HG03342 (cell line): ENCODE data around the gene CDK12.
A peak's percentile ranks its signal among the peaks of the same experiment; 100 is the strongest.
"Not testable (repeated sequence)": the region's sequence is repeated elsewhere in the genome, so short reads cannot be mapped to it uniquely, and the experiment has no call there.

Experiments used
- ATAC-seq: cut with Tn5 transposase; IDR thresholded peaks from one replicate; pipeline ENCODE4 v1.9.1; 2021; ENCODE audit warnings: mild to moderate bottlenecking, moderate library complexity; ENCODE audit not compliant: unreplicated experiment

Gene CDK12

DNA sequence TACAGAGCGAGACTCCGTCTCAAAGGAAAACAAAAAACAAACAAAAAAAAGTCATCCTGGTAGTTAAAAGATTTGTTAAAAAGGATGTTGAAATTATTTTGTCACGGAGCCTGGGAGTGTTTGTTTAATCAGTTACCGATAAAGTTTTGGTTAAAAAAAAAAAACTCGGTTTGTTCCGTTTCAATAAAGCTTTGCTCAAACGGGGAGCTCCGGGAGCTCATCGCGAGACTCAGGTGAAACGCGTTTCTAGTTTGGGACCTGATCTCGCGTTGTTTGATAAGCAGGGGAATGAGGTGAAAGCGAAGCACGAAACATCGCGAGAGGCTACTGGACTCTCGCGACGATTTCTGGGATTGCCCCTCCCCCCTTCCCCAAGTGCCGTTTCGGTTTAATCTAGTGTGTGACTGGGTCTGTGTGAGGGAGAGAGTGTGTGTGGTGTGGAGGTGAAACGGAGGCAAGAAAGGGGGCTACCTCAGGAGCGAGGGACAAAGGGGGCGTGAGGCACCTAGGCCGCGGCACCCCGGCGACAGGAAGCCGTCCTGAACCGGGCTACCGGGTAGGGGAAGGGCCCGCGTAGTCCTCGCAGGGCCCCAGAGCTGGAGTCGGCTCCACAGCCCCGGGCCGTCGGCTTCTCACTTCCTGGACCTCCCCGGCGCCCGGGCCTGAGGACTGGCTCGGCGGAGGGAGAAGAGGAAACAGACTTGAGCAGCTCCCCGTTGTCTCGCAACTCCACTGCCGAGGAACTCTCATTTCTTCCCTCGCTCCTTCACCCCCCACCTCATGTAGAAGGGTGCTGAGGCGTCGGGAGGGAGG, at the start of gene CDK12:
Gene CDK12 (plus strand): TSS at position 374 of the 813 bp plus-strand sequence. CDS start 586 bp downstream, outside the sequence.
- ATAC-seq: peak; percentile 76

DNA sequence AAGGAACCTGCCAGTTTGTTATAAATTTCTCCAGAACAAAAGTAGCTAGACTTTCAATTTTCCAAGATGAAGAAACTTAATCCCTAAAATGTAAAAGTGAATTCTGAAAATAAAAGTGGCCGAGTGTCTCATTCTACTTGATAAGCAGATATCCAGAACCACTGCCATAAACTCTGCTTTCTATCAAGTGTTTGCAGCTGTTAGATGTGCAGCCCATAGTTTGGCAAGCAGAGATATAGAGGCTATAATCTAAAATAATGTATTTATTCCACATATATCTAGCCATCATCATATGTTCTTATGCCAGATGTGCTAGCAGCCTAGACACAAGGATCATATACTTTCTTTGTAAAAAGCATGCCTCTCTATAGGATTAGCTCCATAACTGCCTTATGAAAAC, 45.1 kb upstream of the CDK12 start:
- ATAC-seq: no peak

DNA sequence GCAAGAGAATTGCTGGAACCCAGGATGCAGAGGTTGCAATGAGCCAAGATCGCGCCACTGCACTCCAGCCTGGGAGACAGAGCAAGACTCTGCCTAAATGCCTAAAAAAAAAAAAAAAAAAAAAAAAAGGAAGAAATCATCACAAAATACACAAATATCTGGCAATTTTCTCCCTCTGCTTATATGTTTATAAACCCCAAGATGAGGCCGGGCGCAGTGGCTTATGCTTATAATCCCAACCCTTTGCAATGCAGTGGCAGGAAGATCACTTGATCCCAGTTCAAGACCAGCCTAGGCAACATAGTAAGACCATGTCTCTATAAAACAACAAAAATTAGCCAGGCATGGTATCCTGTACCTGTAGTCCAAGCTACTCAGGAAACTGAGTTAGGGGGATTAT, 31.7 kb upstream of the CDK12 start:
- ATAC-seq: no peak

DNA sequence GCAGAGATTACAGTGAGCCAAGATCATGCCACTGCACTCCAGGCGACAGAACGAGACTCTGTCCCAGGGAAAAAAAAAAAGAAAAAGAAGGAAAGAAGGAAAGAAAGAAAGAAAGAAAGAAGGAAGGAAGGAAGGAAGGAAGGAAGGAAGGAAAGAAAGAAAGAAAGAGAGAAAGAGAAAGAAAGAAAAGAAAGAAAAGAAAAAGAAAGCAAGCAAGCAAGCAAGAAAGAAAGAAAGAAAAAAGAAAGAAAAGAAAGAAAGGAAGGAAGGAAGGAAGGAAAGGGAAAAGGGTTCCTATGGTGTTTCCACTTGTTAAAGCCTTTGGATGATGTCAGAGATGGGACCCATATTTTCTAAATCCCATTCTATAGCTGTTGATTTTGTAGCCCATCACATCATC, 21.4 kb upstream of the CDK12 start:
- not testable (repeated sequence) for ATAC-seq

DNA sequence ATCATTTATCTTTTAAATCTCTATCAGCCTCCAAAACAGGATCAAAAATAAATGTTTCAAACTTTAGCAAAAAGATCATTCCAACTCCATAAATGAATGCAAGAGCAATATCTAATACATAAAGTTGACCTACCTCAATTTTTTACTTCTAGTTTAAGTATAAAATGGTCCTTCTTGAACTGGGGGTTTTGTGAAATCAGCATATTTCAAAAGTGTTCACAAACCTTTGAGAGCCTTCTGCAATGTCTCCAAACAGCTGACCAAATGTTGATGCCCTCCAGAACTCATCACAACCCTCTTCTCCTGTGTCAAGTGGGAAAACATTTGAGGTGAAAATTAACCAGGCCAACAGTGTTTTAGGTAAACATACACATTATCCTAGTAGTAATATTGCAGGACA, 18.0 kb upstream of the CDK12 start:
- ATAC-seq: no peak

DNA sequence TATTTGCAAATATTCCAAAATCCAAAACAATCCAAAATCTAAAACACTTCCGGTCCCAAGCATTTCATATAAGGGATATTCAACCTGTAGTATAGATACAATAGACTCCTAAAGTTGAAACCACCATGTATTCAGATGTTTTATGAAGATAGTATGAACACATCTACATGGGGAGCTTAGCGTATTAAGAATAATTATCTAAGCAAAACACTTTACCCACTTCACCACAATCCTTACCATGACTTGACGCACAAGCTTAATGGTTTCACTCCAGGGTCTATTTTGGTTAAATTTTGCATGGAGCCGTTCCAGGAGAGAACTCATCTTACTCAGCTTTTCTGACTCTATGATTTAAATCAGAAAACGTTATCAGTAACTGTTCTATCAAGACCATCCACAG, 13.7 kb upstream of the CDK12 start:
- no peak for ATAC-seq

DNA sequence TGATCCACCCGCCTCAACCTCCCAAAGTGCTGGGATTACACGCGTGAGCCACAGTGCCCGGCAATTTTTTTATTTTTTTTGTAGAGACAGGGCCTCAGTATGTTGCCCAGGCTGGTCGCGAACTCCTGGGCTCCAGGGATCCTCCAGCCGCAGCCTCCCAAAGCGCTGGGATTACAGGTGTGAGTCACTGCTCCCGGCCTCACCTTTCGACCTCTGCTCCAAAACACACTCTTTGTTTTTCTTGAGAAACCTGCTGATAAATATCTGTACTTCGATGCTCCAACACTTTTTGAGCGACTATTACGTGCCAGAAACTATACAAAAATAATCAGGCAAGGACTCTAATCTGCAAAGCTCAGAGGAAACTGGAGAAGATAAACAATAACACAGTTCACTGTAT, 11.2 kb upstream of the CDK12 start:
- no peak for ATAC-seq

DNA sequence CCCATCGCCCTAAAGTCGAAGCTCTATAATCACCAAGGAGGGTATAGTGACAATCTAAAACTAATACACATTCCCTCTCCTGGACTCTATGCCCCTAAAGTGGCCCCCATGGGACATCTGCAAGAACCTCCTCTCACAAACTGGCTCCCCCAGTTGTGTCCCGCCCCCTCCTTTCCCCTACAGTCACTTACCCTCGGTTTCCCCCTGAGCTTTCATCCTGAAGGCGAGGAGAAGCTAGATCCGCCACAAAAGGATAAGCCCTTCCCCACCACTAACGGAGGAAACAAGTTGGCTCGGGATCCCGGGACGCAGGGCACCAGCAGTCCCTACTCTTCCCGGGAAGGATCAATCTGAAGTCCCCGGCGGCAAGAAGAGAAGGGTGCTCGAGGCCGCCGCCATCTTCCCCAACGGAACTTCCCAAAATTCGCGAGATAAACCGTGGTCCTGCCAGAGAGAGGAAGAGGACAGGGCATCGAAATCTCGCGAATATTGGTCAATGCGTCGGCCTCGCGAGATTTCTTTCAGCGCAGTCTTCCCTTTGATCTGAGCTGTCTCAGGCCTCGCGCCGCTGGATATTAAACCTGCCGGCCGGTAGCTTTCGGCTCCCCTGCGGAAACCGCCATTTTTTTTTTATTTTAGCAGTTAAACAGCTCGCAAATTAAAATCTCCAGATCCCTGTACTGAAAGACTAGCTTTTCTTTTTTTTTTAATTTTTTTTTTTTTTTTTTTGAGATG, 10.3 kb upstream of the CDK12 start, which contains the start of gene MED1:
Gene MED1 (minus strand): TSS at position 417 of the 735 bp plus-strand sequence. CDS start 201 bp downstream, at position 216.
- ATAC-seq: peak; percentile 86

DNA sequence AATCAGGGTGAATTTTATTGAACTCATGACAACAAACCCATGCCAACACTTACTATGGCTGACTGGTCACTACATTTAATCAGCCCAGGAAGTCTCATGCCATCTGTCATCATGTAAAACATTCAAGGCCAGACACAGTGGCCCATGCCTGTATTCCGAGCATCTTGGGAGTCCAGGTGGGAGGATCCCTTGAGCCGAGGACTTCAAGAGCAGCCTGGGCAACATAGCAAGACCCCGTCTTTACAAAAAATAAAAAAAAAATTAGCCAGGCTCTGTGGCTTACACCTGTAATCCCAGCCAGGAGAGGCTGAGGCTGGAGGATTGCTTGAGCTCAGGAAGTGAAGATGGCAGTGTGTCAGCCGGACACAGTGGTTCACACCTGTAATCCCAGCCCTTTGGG, 5.4 kb upstream of the CDK12 start:
- no peak for ATAC-seq

DNA sequence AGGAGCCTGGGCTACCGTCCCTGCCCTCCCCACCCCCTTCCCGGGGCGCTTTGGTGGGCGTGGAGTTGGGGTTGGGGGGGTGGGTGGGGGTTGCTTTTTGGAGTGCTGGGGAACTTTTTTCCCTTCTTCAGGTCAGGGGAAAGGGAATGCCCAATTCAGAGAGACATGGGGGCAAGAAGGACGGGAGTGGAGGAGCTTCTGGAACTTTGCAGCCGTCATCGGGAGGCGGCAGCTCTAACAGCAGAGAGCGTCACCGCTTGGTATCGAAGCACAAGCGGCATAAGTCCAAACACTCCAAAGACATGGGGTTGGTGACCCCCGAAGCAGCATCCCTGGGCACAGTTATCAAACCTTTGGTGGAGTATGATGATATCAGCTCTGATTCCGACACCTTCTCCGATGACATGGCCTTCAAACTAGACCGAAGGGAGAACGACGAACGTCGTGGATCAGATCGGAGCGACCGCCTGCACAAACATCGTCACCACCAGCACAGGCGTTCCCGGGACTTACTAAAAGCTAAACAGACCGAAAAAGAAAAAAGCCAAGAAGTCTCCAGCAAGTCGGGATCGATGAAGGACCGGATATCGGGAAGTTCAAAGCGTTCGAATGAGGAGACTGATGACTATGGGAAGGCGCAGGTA, 762 bp downstream of the CDK12 start:
- no peak for ATAC-seq

DNA sequence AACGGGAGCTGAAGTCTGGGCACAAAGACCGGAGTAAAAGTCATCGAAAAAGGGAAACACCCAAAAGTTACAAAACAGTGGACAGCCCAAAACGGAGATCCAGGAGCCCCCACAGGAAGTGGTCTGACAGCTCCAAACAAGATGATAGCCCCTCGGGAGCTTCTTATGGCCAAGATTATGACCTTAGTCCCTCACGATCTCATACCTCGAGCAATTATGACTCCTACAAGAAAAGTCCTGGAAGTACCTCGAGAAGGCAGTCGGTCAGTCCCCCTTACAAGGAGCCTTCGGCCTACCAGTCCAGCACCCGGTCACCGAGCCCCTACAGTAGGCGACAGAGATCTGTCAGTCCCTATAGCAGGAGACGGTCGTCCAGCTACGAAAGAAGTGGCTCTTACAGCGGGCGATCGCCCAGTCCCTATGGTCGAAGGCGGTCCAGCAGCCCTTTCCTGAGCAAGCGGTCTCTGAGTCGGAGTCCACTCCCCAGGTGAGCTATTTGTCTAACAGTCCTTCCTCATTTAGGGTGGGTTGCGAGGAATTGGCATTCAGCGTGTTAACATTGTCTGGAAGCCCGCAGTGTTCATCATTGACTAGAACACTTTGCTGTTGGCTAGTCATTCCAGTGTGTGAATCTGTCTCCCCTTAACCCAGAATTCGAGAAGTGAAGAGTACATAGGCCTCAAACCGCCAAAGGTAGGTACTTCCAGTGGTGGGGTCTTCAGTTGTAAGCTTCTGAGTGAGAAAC, 1.5 kb downstream of the CDK12 start:
- no peak for ATAC-seq

DNA sequence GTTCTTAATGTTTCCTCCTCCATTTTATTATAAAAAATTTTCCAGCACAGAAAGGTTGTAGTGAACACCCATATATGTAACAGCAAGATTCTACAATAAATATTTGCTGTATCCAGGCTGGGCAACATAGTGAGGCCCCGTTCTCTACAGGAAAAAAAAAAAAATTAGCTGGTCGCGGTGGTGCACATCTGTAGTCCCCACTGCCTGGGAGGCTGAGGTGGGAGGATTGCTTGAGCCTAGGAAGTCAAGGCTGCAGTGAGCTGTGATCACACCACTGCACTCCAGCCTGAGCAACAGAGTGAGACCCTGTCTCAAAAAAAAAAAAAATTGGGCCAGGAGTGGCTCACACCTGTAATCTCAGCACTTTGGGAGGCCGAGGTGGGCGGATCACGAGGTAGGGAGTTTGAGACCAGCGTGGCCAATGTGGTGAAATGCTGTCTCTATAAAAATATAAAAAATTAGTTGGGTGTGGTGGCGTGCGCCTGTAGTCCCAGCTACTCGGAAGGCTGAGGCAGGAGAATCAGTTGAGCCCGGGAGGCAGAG, 3.4 kb downstream of the CDK12 start:
- not testable (repeated sequence) for ATAC-seq

DNA sequence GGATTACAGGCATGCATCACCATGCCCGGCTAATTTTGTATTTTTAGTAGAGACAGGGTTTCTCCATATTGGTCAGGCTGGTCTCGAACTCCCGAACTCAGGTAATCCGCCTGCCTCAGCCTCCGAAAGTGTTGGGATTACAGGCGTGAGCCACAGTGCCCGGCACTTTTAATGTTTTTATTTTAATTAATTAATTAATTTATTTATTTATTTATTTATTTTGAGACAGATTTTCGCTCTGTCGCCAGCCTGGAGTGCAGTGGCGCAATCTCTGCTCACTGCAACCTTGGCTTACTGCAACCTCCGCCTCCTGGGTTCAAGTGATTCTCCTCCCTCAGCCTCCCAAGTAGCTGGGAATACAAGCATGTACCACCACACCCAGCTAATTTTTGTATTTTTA, 7.3 kb downstream of the CDK12 start:
- ATAC-seq: not testable (repeated sequence)

DNA sequence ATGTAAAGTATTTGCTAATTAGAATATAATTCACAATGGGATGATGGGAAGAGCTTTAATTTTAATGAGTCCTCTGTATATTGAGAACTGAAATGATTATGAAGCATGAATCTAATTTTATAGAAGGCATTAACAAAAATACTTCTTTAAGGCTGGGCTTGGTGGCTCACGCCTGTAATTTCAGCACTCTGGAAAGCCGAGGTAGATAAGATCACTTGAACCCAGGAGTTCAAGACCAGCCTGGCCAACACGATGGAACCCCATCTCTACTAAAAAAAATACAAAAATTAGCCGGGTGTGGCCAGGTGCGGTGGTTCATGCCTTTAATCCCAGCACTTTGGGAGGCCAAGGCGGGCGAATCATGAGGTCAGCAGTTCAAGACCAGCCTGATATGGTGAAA, 12.0 kb downstream of the CDK12 start:
- no peak for ATAC-seq

DNA sequence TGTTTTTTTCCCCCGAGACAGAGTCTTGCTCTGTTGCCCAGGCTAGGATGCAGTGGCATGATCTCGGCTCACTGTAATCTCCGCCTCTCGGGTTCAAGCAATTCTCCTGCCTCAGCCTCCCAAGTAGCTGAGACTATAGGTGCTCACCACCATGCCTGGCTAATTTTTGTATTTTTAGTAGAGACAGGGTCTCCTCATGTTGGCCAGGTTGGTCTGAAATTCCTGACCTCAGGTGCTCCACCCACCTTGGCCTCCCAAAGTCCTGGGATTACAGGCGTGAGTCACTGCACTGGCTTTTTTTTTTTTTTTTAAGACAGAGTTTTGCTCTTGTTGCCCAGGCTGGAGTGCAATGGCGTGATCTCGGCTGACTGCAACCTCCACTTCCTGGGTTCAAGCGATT, 18.3 kb downstream of the CDK12 start:
- not testable (repeated sequence) for ATAC-seq

DNA sequence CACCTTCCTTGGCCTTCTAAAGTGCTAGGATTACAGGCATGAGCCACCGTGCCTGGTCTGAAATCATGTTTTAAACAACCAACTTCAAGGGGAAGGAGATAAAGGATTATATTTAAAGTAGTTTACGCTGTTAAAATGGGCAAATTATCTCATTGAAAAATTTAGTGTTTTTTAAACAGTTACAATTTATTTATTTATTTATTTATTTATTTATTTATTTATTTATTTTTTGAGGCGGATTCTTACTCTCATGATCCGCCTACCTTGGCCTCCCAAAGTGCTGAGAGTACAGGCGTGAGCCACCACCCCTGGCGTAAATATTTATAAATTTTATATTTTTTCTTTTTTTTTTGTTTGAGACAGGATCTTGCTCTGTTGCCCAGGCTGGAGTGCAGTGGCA, 22.2 kb downstream of the CDK12 start:
- ATAC-seq: no peak

DNA sequence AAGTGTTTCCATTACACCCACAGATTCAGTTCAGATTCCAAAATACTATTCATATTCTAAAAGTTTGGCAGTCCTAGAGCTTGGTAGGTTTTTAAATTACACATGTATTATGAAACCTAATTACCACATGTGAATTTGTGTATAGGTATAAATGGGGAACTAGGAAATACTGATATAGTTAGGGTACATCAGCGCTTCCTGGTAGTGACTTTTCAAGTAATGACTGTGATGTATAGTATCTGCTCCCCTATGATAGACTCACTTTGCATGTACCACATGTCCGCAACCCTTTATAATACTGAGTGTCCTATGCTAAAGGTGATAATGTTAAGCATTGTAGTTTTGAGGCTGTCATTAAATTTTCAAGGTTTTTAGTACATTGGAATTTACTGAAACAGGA, 22.9 kb downstream of the CDK12 start:
- no peak for ATAC-seq

DNA sequence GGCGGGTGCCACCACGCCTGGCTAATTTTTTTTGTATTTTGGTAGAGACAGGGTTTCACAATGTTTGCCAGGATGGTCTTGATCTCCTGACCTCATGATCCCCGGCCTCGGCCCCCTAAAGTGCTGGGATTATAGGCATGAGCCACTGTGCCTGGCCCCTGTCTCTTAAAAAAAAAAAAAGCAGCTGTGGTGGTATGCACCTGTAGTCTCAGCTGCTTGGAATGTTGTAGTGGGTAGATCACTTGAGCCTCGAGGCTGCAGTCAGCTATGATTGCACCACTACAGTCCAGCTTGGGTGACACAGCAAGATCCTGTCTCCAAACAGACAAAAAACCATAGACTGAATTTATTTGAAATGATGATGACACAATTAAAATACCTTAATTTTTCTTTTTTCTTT, 24.3 kb downstream of the CDK12 start:
- no peak for ATAC-seq

DNA sequence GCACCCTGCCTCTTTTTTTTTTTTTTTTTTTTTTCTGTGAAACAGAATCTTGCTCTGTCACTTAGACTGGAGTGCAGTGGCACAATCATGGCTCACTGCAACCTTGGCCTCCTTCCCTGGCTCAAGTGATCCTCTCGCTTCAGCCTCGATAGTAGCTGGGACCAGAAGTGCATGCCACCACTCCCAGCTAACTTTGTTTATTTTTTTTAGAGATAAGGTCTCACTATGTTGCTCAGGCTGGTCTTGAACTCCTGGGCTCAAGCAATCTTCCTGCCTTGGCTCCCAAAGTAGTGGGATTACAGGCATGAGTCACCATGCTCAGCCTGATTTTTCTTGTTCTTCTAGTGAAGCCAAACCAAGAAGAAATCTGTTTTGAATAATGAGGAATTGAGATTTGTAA, 25.0 kb downstream of the CDK12 start:
- no peak for ATAC-seq

DNA sequence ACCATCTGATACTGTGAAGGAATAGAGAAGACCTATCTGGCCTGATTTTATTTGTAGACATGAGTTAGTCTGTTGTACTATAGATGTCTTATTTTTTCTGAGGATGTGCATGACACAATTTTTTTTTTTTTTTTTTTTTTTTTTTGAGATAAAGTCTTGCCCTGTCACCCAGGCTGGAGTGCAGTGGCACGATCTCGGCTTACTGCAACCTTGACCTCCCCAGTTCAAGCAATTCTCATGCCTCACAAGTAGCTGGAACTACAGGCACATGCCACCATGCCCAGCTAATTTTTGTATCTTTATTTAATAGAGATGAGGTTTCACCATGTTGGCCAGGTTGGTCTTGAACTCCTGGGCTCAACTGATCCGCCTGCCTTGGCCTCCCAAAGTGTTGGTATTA, 26.2 kb downstream of the CDK12 start:
- not testable (repeated sequence) for ATAC-seq

DNA sequence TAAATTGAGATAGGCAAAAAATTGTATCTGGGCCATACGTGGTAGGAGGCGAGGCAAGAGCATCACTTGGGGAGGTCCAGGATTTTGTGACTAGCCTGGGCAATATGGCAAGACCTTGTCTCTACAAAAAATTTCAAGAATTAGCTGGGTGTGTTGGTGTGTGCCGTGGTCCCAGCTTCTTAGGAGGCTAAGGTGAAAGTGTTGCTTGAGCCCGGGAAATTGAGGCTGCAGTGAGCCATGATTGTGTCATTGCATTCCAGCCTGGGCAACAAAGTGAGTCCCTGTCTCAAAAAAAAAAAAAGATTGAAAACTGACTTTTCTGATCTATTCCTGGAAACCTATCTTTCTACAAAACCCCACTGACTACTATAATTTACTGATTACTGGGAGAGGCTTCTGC, 26.7 kb downstream of the CDK12 start:
- ATAC-seq: no peak
